H1 (cell line): Measurements from ENCODE around the gene HES1. TPM values are rescaled to one million over a fixed set of nuclear protein-coding genes. Genes with fewer than 3 reads are reported as not detected.
A peak's percentile ranks its signal among the peaks of the same experiment; 100 is the strongest.

Experiments
- CTCF ChIA-PET: fragments of 300-600 bp; sonication (Branson Sonifier 250); formaldehyde crosslinking; loops from one replicate; lab custom pipeline; 2021; ENCODE audit not compliant: partially characterized antibody; lab: Charles Lee
- POLR2A ChIA-PET: fragments of 300-600 bp; sonication (Branson Sonifier 250); formaldehyde crosslinking; loops from one replicate; lab custom pipeline; 2021; ENCODE audit warnings: inconsistent platforms; ENCODE audit not compliant: partially characterized antibody; lab: Charles Lee
- DNase-seq, 2 experiments: peaks; one replicate each; pipeline versions ENCODE4 v3.0.0 to v3.0.0-alpha.2; 2010 to 2022; ENCODE audit warnings: low spot score in 2 of 2, low read depth in 1 of 2, mixed read lengths in 1 of 2
- FAIRE-seq: peaks from 2 replicates; lab custom pipeline; 2011; peaks lifted over from hg19 to GRCh38; lab: Jason Lieb, UNC
- H2AFZ ChIP-seq: 2 replicates; pipeline ENCODE4 v1.8.1; 2012; ENCODE audit warnings: low read length, inconsistent platforms
- H2AK5ac ChIP-seq: 2 replicates; pipeline ENCODE4 v1.6.1; 2013; ENCODE audit warnings: low read depth, low read length
- H2BK120ac ChIP-seq: replicated peaks from 2 replicates; pipeline ENCODE3; 2013; ENCODE audit warnings: low read depth, low read length, inconsistent platforms
- H2BK12ac ChIP-seq: 2 replicates; pipeline ENCODE4 v1.6.1; 2013; ENCODE audit warnings: low read depth, low read length
- H2BK15ac ChIP-seq: 2 replicates; pipeline ENCODE4 v1.6.1; 2013; ENCODE audit warnings: low read length
- H2BK20ac ChIP-seq: 2 replicates; pipeline ENCODE4 v1.6.1; 2013; ENCODE audit warnings: low read length
- H2BK5ac ChIP-seq: 2 replicates; pipeline ENCODE4 v1.6.1; 2013; ENCODE audit warnings: low read depth, low read length
- H3K14ac ChIP-seq: 2 replicates; pipeline ENCODE4 v1.6.1; 2013; ENCODE audit warnings: inconsistent platforms; ENCODE audit not compliant: insufficient read length
- H3K18ac ChIP-seq: 2 replicates; pipeline ENCODE4 v1.6.1; 2013; ENCODE audit warnings: low read length; ENCODE audit errors: extremely low read depth
- H3K23ac ChIP-seq: 2 replicates; pipeline ENCODE4 v1.6.1; 2013; ENCODE audit warnings: inconsistent platforms; ENCODE audit not compliant: insufficient read length
- H3K23me2 ChIP-seq: 2 replicates; pipeline ENCODE4 v1.6.1; 2013; ENCODE audit warnings: low read depth, low read length
- H3K27ac ChIP-seq: 2 replicates; pipeline ENCODE4 v1.6.1; 2011; ENCODE audit warnings: low read depth, low read length, inconsistent platforms
- H3K27me3 ChIP-seq, 4 experiments: replicated peaks in 1 of 4; 1 replicate in 1 of 4; 2 replicates in 3 of 4; pipeline versions ENCODE4 v1.6.1 to v1.8.1; 2011 to 2013; ENCODE audit warnings: low read length in 3 of 4, mild to moderate bottlenecking in 3 of 4, inconsistent platforms in 2 of 4, mixed read lengths in 2 of 4, moderate library complexity in 1 of 4; ENCODE audit not compliant: control insufficient read depth in 3 of 4, insufficient read depth in 3 of 4; ENCODE audit errors: extremely low read depth in 1 of 4
- H3K36me3 ChIP-seq, 4 experiments: 2 replicates each; pipeline versions ENCODE4 v1.6.1 to v1.8.1; 2011 to 2013; ENCODE audit warnings: mild to moderate bottlenecking in 4 of 4, low read length in 3 of 4, moderate library complexity in 2 of 4, control low read depth in 1 of 4, inconsistent platforms in 1 of 4; ENCODE audit not compliant: insufficient read depth in 4 of 4, control insufficient read depth in 2 of 4
- H3K4ac ChIP-seq: replicated peaks from 2 replicates; pipeline ENCODE3; 2013; ENCODE audit warnings: low read length, low read depth, mixed read lengths, inconsistent platforms; ENCODE audit not compliant: insufficient read length
- H3K4me1 ChIP-seq, 4 experiments: replicated peaks in 1 of 4; 1 replicate in 1 of 4; 2 replicates in 3 of 4; pipeline versions ENCODE4 v1.6.1 to v1.8.1; 2011 to 2013; ENCODE audit warnings: low read length in 3 of 4, inconsistent platforms in 2 of 4, mixed read lengths in 1 of 4; ENCODE audit not compliant: insufficient read depth in 4 of 4, control insufficient read depth in 3 of 4
- H3K4me2 ChIP-seq, 2 experiments: 2 replicates each; pipeline versions ENCODE4 v1.6.1 to v1.8.1; 2011 to 2013; ENCODE audit warnings: low read depth in 2 of 2, low read length in 2 of 2, control low read depth in 1 of 2, inconsistent platforms in 1 of 2, mild to moderate bottlenecking in 1 of 2; ENCODE audit not compliant: insufficient read depth in 1 of 2
- H3K4me3 ChIP-seq, 4 experiments: fragments of 200-600, 300-600 bp in 1 of 4; sonication (generic), shearing (Covaris generic), sonication (Bioruptor Twin) in 1 of 4; 2 replicates each; pipeline versions ENCODE4 v1.5.1 to v1.8.1; 2011 to 2016; ENCODE audit warnings: low read length in 4 of 4, low read depth in 3 of 4, control low read depth in 2 of 4, inconsistent platforms in 2 of 4, mild to moderate bottlenecking in 2 of 4, mixed read lengths in 1 of 4, moderate library complexity in 1 of 4; ENCODE audit not compliant: insufficient read depth in 2 of 4; ENCODE audit errors: extremely low read depth in 1 of 4
- H3K56ac ChIP-seq: replicated peaks from 2 replicates; pipeline ENCODE3; 2013; ENCODE audit warnings: low read depth, mild to moderate bottlenecking, mixed read lengths, low read length, inconsistent platforms; ENCODE audit not compliant: insufficient read length
- H3K79me1 ChIP-seq: 2 replicates; pipeline ENCODE4 v1.6.1; 2013; ENCODE audit warnings: low read depth, low read length, control low read depth
- H3K79me2 ChIP-seq, 2 experiments: 2 replicates each; pipeline versions ENCODE4 v1.6.1 to v1.8.1; 2012 to 2013; ENCODE audit warnings: low read length in 2 of 2, mild to moderate bottlenecking in 2 of 2, inconsistent platforms in 1 of 2; ENCODE audit not compliant: insufficient read depth in 2 of 2, control insufficient read depth in 1 of 2
- H3K9ac ChIP-seq, 4 experiments: replicated peaks in 1 of 4; 1 replicate in 1 of 4; 2 replicates in 3 of 4; pipeline versions ENCODE4 v1.6.1 to v1.8.1; 2011 to 2013; ENCODE audit warnings: low read depth in 3 of 4, low read length in 3 of 4, control low read depth in 2 of 4, mild to moderate bottlenecking in 2 of 4, moderate library complexity in 2 of 4, inconsistent platforms in 1 of 4; ENCODE audit errors: extremely low read depth in 1 of 4
- H3K9me3 ChIP-seq, 2 experiments: 2 replicates each; pipeline versions ENCODE4 v1.6.1 to v1.8.1; 2012 to 2013; ENCODE audit warnings: mild to moderate bottlenecking in 2 of 2, moderate library complexity in 2 of 2, control low read depth in 1 of 2, inconsistent platforms in 1 of 2, low read depth in 1 of 2, low read length in 1 of 2, mixed read lengths in 1 of 2; ENCODE audit not compliant: insufficient read depth in 2 of 2
- H4K20me1 ChIP-seq, 2 experiments: replicated peaks in 1 of 2; 2 replicates each; pipeline versions ENCODE3 to v1.8.1; 2011 to 2013; ENCODE audit warnings: inconsistent platforms in 2 of 2, low read length in 2 of 2, mild to moderate bottlenecking in 1 of 2; ENCODE audit not compliant: insufficient read depth in 2 of 2, control insufficient read depth in 1 of 2
- H4K5ac ChIP-seq: 2 replicates; pipeline ENCODE4 v1.6.1; 2013; ENCODE audit warnings: low read length, low read depth, mixed read lengths, inconsistent platforms; ENCODE audit not compliant: insufficient read length
- H4K8ac ChIP-seq: 2 replicates; pipeline ENCODE4 v1.8.0; 2013; ENCODE audit warnings: mild to moderate bottlenecking, moderate library complexity, low read length, inconsistent platforms; ENCODE audit not compliant: insufficient read depth; ENCODE audit errors: extremely low read depth
- H4K91ac ChIP-seq: replicated peaks from 2 replicates; pipeline ENCODE3; 2013; ENCODE audit warnings: low read length, mixed read lengths, inconsistent platforms; ENCODE audit not compliant: insufficient read length
- SRF ChIP-seq: IDR thresholded peaks from 2 replicates; pipeline ENCODE4 v1.6.1; 2011; ENCODE audit warnings: mild to moderate bottlenecking, low read depth, low read length, moderate library complexity
- WGBS, 2 experiments: shearing (Covaris generic) in 1 of 2; methylation state at CpG; one replicate each; pipeline versions ENCODE4 v1.1.6 to v1.1.7; 2013 to 2015; ENCODE audit warnings: low lambda C conversion rate in 2 of 2, mixed read lengths in 2 of 2, inconsistent platforms in 1 of 2, low coverage in 1 of 2, missing lambda C conversion rate in 1 of 2; ENCODE audit not compliant: insufficient replicate concordance in 2 of 2, insufficient coverage in 1 of 2, insufficient read length in 1 of 2; ENCODE audit errors: extremely low coverage in 1 of 2, missing lambda C conversion rate in 1 of 2; 5-methylcytosine and 5-hydroxymethylcytosine counted together
- polyA plus RNA-seq, 7 experiments: library from polyadenylated mRNA; depleted of rRNA in 3 of 7; stranded (reverse) in 5 of 7; unstranded in 2 of 7; fragments of >200 nt in 5 of 7; fragments of 200-250 nt in 2 of 7; gene quantifications; 1 replicate in 5 of 7; 2 replicates in 1 of 7; 4 replicates in 1 of 7; pipeline versions ENCODE4 v1.2.1 to v1.2.3, GENCODE V29; 2011 to 2013; ENCODE audit warnings: missing spikeins in 2 of 7, mixed read lengths in 2 of 7
- total RNA-seq: library from RNA; stranded (reverse); fragmentation: NEBNext Ultra II Directional; extraction: Animal tissue kit (Norgen Biotek cat#: 25700); gene quantifications from 2 replicates; pipeline ENCODE4 v1.2.1, GENCODE V29; 2021

Gene HES1
- total and polyA plus RNA-seq, 2 of the 8 experiments (the other 6 are each of a cell fraction or from before 2014, with no cell fraction given) = 7.9 to 12.9 TPM

DNA sequence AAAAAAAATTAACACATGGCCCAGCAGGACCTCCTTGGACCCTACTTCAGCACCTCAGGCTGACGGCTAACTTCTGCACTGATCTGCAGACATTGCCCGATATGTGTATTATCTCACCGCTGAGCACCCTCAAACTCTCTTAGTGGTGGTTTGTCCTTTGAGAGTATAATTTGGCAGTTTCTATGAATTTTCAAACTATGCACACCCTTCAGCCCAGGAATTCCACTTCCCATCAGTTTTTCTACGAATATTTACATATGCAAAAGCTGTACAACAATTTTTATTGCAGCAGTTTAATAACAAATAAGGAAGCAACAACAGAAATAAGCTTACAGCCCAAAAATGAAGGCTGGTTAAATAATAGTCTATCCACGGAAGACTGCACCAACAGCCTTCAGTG, 44.6 kb downstream of the HES1 start:
- H3K4me3 ChIP-seq = no peak overlapping the region
- no peak overlapping the region for H2BK20ac ChIP-seq
- no peak overlapping the region for H2BK5ac ChIP-seq
- H2BK12ac ChIP-seq = no peak overlapping the region
- no peak overlapping the region for H3K9ac ChIP-seq
- H3K79me2 ChIP-seq = no peaks in the 10 kb centered on the region
- no peaks in the 10 kb centered on the region for H3K36me3 ChIP-seq
- POLR2A ChIA-PET = no interaction called here
- no peak overlapping the region for H2BK120ac ChIP-seq
- no peaks in the 10 kb centered on the region for H3K23me2 ChIP-seq
- H4K20me1 ChIP-seq = no peaks in the 10 kb centered on the region
- no peak overlapping the region for H3K56ac ChIP-seq
- H3K23ac ChIP-seq = no peak overlapping the region
- no peak overlapping the region for H3K4ac ChIP-seq
- H3K27ac ChIP-seq = no peak overlapping the region
- H3K18ac ChIP-seq = 0 out of 2 replicates have a peak overlapping the region, but pooled peaks have one; percentile 24
- no peak overlapping the region for H2AK5ac ChIP-seq
- H3K27me3 ChIP-seq = no peaks in the 10 kb centered on the region; a peak in 1 of 7 replicates
- no peak overlapping the region for H2BK15ac ChIP-seq
- no peak overlapping the region for H3K14ac ChIP-seq
- no peaks in the 10 kb centered on the region for H3K79me1 ChIP-seq
- no peak overlapping the region for H4K5ac ChIP-seq
- CTCF ChIA-PET = interaction anchor here (0.9 to 1.5 kb wide), 4 partner anchors 13 to 515 kb away, joined by 3 to 4 read pairs (median 3); no protein-coding TSS in a partner anchor
- peaks cover 1 to 21% (median 6%) of the 10 kb centered on the region in 4 experiments; a peak in 6 of 7 replicates for H3K4me1 ChIP-seq
- H2AFZ ChIP-seq = no peak overlapping the region
- 94% methylated on average over 5 of the region's 5 CpGs; no CpG with 5 or more reads in 1 of the 2 experiments for WGBS, 2 experiments
- no peak for FAIRE-seq
- H3K4me2 ChIP-seq = no peak overlapping the region
- H3K9me3 ChIP-seq = no peaks in the 10 kb centered on the region
- H4K8ac ChIP-seq = no peak overlapping the region
- no peak overlapping the region for H4K91ac ChIP-seq
- DNase-seq = no peak
- no peak for TF ChIP-seq SRF
